H9 (cell line): ENCODE results near the gene DMD. TPM values are rescaled to one million over a fixed set of nuclear protein-coding genes. Genes with fewer than 3 reads are reported as not detected.

Experiments used
- DNase-seq: peaks from one replicate; pipeline ENCODE4 v3.0.0-alpha.2; 2017
- H2AFZ ChIP-seq: one replicate; pipeline ENCODE4 v1.6.1; 2013; ENCODE audit warnings: mild to moderate bottlenecking, low read length, control low read depth, moderate library complexity
- H2AK5ac ChIP-seq: 2 replicates; pipeline ENCODE4 v1.6.1; 2013; ENCODE audit warnings: low read length, control low read depth, mixed read lengths; ENCODE audit not compliant: insufficient read length
- H2BK120ac ChIP-seq: one replicate; pipeline ENCODE4 v1.6.1; 2013; ENCODE audit warnings: low read depth, mild to moderate bottlenecking, low read length, control low read depth, inconsistent platforms; ENCODE audit not compliant: poor library complexity, severe bottlenecking
- H2BK12ac ChIP-seq: 2 replicates; pipeline ENCODE4 v1.6.1; 2013; ENCODE audit warnings: low read length, control low read depth, mixed read lengths, low read depth; ENCODE audit not compliant: insufficient read length
- H2BK15ac ChIP-seq: 2 replicates; pipeline ENCODE4 v1.6.1; 2013; ENCODE audit warnings: low read depth, low read length, control low read depth
- H2BK20ac ChIP-seq: one replicate; pipeline ENCODE4 v1.6.1; 2013; ENCODE audit warnings: low read depth, mild to moderate bottlenecking, low read length, control low read depth, inconsistent platforms; ENCODE audit not compliant: poor library complexity, severe bottlenecking
- H2BK5ac ChIP-seq: 2 replicates; pipeline ENCODE4 v1.6.1; 2013; ENCODE audit warnings: low read length, control low read depth, mixed read lengths; ENCODE audit not compliant: insufficient read length
- H3K14ac ChIP-seq: 2 replicates; pipeline ENCODE4 v1.6.1; 2013; ENCODE audit warnings: low read length, control low read depth; ENCODE audit not compliant: insufficient read depth
- H3K18ac ChIP-seq: 2 replicates; pipeline ENCODE4 v1.6.1; 2013; ENCODE audit warnings: low read depth, mild to moderate bottlenecking, mixed read lengths, low read length, control low read depth; ENCODE audit not compliant: insufficient read length
- H3K23ac ChIP-seq: 2 replicates; pipeline ENCODE4 v1.6.1; 2013; ENCODE audit warnings: low read length, control low read depth, mixed read lengths, low read depth; ENCODE audit not compliant: insufficient read length
- H3K23me2 ChIP-seq: 2 replicates; pipeline ENCODE4 v1.6.1; 2013; ENCODE audit warnings: low read depth, mild to moderate bottlenecking, mixed read lengths, low read length, control low read depth; ENCODE audit not compliant: insufficient read length, poor library complexity, severe bottlenecking
- H3K27ac ChIP-seq: 2 replicates; pipeline ENCODE4 v1.5.1; 2013; ENCODE audit warnings: low read length, control low read depth, mixed read lengths, low read depth; ENCODE audit not compliant: insufficient read length
- H3K27me3 ChIP-seq: 2 replicates; pipeline ENCODE4 v1.6.1; 2013; ENCODE audit warnings: low read length, control low read depth, inconsistent platforms; ENCODE audit not compliant: insufficient read depth
- H3K4ac ChIP-seq: 2 replicates; pipeline ENCODE4 v1.6.1; 2013; ENCODE audit warnings: low read depth, mild to moderate bottlenecking, control low read depth, inconsistent platforms, low read length, moderate library complexity
- H3K4me1 ChIP-seq: 2 replicates; pipeline ENCODE4 v1.6.1; 2013; ENCODE audit warnings: low read length, control low read depth, inconsistent platforms; ENCODE audit not compliant: insufficient read depth
- H3K4me2 ChIP-seq: 2 replicates; pipeline ENCODE4 v1.6.1; 2013; ENCODE audit warnings: low read length, control low read depth, mixed read lengths; ENCODE audit not compliant: insufficient read length, insufficient read depth
- H3K56ac ChIP-seq: 2 replicates; pipeline ENCODE4 v1.6.1; 2013; ENCODE audit warnings: low read depth, mild to moderate bottlenecking, mixed read lengths, low read length, control low read depth; ENCODE audit not compliant: insufficient read length
- H3K79me1 ChIP-seq: 2 replicates; pipeline ENCODE4 v1.6.1; 2013; ENCODE audit warnings: low read depth, mild to moderate bottlenecking, moderate library complexity, low read length, control low read depth, inconsistent platforms; ENCODE audit not compliant: insufficient read depth, poor library complexity, severe bottlenecking
- H3K79me2 ChIP-seq: 2 replicates; pipeline ENCODE4 v1.6.1; 2013; ENCODE audit warnings: low read length, control low read depth, inconsistent platforms; ENCODE audit not compliant: insufficient read depth
- H3K9ac ChIP-seq: 2 replicates; pipeline ENCODE4 v1.6.1; 2013; ENCODE audit warnings: low read length, control low read depth, mixed read lengths; ENCODE audit not compliant: insufficient read length; ENCODE audit errors: extremely low read depth
- H3K9me3 ChIP-seq: one replicate; pipeline ENCODE4 v1.6.1; 2013; ENCODE audit warnings: low read depth, low read length, inconsistent platforms; ENCODE audit not compliant: control insufficient read depth
- H3T11ph ChIP-seq: one replicate; pipeline ENCODE4 v1.6.1; 2013; ENCODE audit warnings: mild to moderate bottlenecking, low read length, control low read depth, inconsistent platforms
- H4K20me1 ChIP-seq: one replicate; pipeline ENCODE4 v1.6.1; 2013; ENCODE audit not compliant: control insufficient read depth, insufficient read length, insufficient read depth
- H4K5ac ChIP-seq: 2 replicates; pipeline ENCODE4 v1.6.1; 2013; ENCODE audit warnings: low read depth, mild to moderate bottlenecking, mixed read lengths, low read length, control low read depth; ENCODE audit not compliant: insufficient read length
- H4K8ac ChIP-seq: replicated peaks from 2 replicates; pipeline ENCODE4 v1.6.1; 2013; ENCODE audit warnings: low read length, control low read depth, mixed read lengths, low read depth; ENCODE audit not compliant: insufficient read length
- H4K91ac ChIP-seq: 2 replicates; pipeline ENCODE4 v1.6.1; 2013; ENCODE audit warnings: low read depth, mild to moderate bottlenecking, moderate library complexity, mixed read lengths, low read length, control low read depth; ENCODE audit not compliant: insufficient read length
- H3K27ac Mint-ChIP-seq, 3 experiments: 2 replicates in 2 of 3; 3 replicates in 1 of 3; pipeline ENCODE4 v1.8.0; 2020 to 2021; ENCODE audit warnings: mixed read lengths in 3 of 3, mild to moderate bottlenecking in 1 of 3, moderate library complexity in 1 of 3
- H3K27me3 Mint-ChIP-seq: 2 replicates; pipeline ENCODE4 v1.8.0; 2021; ENCODE audit warnings: low read depth, mild to moderate bottlenecking, moderate library complexity, mixed read lengths
- H3K36me3 Mint-ChIP-seq, 3 experiments: 2 replicates in 2 of 3; 3 replicates in 1 of 3; pipeline ENCODE4 v1.8.0; 2020 to 2021; ENCODE audit warnings: low read depth in 3 of 3, mixed read lengths in 3 of 3; ENCODE audit not compliant: insufficient read depth in 1 of 3
- H3K4me1 Mint-ChIP-seq, 2 experiments: 2 replicates each; pipeline ENCODE4 v1.8.0; 2020; ENCODE audit warnings: mixed read lengths in 2 of 2
- H3K4me3 Mint-ChIP-seq, 2 experiments: 2 replicates in 1 of 2; 3 replicates in 1 of 2; pipeline ENCODE4 v1.8.0; 2020 to 2021; ENCODE audit warnings: mild to moderate bottlenecking in 2 of 2, mixed read lengths in 2 of 2, moderate library complexity in 1 of 2
- H3K9me3 Mint-ChIP-seq, 2 experiments: 2 replicates in 1 of 2; 3 replicates in 1 of 2; pipeline ENCODE4 v1.8.0; 2020; ENCODE audit warnings: mild to moderate bottlenecking in 2 of 2, mixed read lengths in 2 of 2, moderate library complexity in 1 of 2
- WGBS: extraction: QIAGEN DNeasy Blood & Tissue Kit; methylation state at CpG from one replicate; pipeline ENCODE4 v1.1.7; 2013; ENCODE audit warnings: missing lambda C conversion rate, low lambda C conversion rate, mixed read lengths; ENCODE audit not compliant: insufficient read length; ENCODE audit errors: extremely low coverage; 5-methylcytosine and 5-hydroxymethylcytosine counted together
- total RNA-seq: library from RNA; stranded (reverse); gene quantifications from 2 replicates; pipeline ENCODE4 v1.2.1, GENCODE V29; 2021
- TF ChIP-seq, protein P1 (sequence below): fragments of 200-600 bp; sonication (generic); conservative IDR thresholded peaks from 3 replicates; pipeline ENCODE4 v1.8.0; 2021; ENCODE audit warnings: antibody characterized with exemption, mild to moderate bottlenecking

Gene DMD
- total RNA-seq, 1 experiment from 2014 or later = 3.8 TPM

DNA sequence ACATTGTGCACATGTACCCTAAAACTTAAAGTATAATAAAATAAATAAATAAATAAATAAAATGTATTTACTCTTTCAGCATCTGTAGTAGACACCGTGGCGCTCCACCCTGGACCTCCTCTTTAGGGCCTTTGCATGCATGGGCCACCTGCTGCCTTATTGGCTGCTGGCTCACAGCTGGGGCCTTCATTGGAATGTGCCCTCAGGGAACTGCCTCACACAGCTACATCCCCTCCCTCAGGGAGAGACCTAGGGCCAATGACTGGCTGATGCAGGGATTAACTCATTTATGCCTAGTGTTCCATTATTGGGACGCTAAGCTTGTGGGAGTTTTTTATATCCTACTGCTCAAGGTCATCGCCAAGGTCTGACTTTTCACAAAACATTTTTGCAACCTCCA, 1836.6 kb downstream of the DMD start:
- Mint-ChIP-seq H3K27ac (no peak overlapping the region), H3K4me3 (no peak overlapping the region), H3K27me3 (peaks cover 3% of the 10 kb centered on the region), H3K4me1 (peaks cover 10 to 13% of the 10 kb centered on the region in 2 experiments), H3K36me3 (peaks cover 0 to 7% (median 4%) of the 10 kb centered on the region in 3 experiments; a peak in 5 of 7 replicates), H3K9me3 (peaks cover 59 to 65% of the 10 kb centered on the region in 2 experiments)
- peak; percentile 34 for DNase-seq
- Histone ChIP-seq H4K20me1 (no peaks in the 10 kb centered on the region), H3K79me2 (no peaks in the 10 kb centered on the region), H3K4me1 (no peaks in the 10 kb centered on the region; the same call in 1 of the 2 replicates), H3K27ac (no peak overlapping the region), H3K18ac (no peak overlapping the region), H4K8ac (no peak overlapping the region), H3K23me2 (no peaks in the 10 kb centered on the region), H3K4ac (no peak overlapping the region), H3K79me1 (no peaks in the 10 kb centered on the region), H2BK5ac (no peak overlapping the region), H4K91ac (no peak overlapping the region), H3T11ph (no peak overlapping the region), H4K5ac (no peak overlapping the region), H2BK120ac (no peak overlapping the region), H3K9ac (no peak overlapping the region), H2AFZ (no peak overlapping the region), H3K14ac (no peak overlapping the region), H3K27me3 (no peaks in the 10 kb centered on the region), H3K56ac (no peak overlapping the region), H2BK20ac (no peak overlapping the region), H2BK15ac (no peak overlapping the region), H2BK12ac (no peak overlapping the region), H2AK5ac (no peak overlapping the region), H3K9me3 (no peaks in the 10 kb centered on the region), H3K4me2 (no peak overlapping the region), H3K23ac (no peak overlapping the region)
- no CpG with 5 or more reads among the region's 4 CpGs for WGBS
- TF ChIP-seq, protein P1, sequence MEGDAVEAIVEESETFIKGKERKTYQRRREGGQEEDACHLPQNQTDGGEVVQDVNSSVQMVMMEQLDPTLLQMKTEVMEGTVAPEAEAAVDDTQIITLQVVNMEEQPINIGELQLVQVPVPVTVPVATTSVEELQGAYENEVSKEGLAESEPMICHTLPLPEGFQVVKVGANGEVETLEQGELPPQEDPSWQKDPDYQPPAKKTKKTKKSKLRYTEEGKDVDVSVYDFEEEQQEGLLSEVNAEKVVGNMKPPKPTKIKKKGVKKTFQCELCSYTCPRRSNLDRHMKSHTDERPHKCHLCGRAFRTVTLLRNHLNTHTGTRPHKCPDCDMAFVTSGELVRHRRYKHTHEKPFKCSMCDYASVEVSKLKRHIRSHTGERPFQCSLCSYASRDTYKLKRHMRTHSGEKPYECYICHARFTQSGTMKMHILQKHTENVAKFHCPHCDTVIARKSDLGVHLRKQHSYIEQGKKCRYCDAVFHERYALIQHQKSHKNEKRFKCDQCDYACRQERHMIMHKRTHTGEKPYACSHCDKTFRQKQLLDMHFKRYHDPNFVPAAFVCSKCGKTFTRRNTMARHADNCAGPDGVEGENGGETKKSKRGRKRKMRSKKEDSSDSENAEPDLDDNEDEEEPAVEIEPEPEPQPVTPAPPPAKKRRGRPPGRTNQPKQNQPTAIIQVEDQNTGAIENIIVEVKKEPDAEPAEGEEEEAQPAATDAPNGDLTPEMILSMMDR = no peak
